ENCODE results near the gene PHYH.
"Not testable (repeated sequence)": the region's sequence is repeated elsewhere in the genome, so short reads cannot be mapped to it uniquely, and the experiment has no call there.

DNA sequence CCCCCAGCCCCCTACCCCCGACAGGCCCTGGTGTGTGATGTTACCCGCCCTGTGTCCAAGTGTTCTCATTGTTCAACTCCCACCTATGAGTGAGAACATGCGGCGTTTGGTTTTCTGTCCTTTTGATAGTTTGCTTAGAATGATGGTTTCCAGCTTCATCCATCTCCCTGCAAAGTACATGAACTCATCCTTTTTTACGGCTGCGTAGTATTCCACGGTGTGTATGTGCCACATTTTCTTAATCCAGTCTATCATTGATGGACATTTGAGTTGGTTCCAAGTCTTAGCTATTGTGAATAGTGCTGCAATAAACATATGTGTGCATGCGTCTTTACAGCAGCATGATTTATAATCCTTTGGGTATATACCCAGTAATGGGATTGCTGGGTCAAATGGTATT lies 31.1 kb upstream of the PHYH start:
- TF ChIP-seq, protein P1, sequence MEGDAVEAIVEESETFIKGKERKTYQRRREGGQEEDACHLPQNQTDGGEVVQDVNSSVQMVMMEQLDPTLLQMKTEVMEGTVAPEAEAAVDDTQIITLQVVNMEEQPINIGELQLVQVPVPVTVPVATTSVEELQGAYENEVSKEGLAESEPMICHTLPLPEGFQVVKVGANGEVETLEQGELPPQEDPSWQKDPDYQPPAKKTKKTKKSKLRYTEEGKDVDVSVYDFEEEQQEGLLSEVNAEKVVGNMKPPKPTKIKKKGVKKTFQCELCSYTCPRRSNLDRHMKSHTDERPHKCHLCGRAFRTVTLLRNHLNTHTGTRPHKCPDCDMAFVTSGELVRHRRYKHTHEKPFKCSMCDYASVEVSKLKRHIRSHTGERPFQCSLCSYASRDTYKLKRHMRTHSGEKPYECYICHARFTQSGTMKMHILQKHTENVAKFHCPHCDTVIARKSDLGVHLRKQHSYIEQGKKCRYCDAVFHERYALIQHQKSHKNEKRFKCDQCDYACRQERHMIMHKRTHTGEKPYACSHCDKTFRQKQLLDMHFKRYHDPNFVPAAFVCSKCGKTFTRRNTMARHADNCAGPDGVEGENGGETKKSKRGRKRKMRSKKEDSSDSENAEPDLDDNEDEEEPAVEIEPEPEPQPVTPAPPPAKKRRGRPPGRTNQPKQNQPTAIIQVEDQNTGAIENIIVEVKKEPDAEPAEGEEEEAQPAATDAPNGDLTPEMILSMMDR (IDR thresholded peaks at IDR 0.05; ENCODE audit: insufficient read depth, low read length, poor library complexity, severe bottlenecking), result not testable (repeated sequence)
- not testable (repeated sequence) for TF ChIP-seq EZH2phosphoT487 (conservative IDR thresholded peaks at IDR 0.05; ENCODE audit: low read length)
